GM23338 (cell line): ENCODE measurements around the gene SLC39A5. TPM values are rescaled to one million over a fixed set of nuclear protein-coding genes. Genes with fewer than 3 reads are reported as not detected.
A peak's percentile ranks its signal among the peaks of the same experiment; 100 is the strongest.

Source experiments
- ATAC-seq: fragments of 200-7000 bp; cut with Tn5 transposase; 3 replicates; pipeline ENCODE4 v1.9.1; 2020
- DNase-seq: peaks from one replicate; pipeline ENCODE4 v3.0.0-alpha.2; 2015; ENCODE audit warnings: low spot score
- H2AFZ ChIP-seq: fragments of 200-600 bp; sonication (generic); 2 replicates; pipeline ENCODE4 v1.8.0; 2016; ENCODE audit warnings: antibody characterized with exemption, mild to moderate bottlenecking, moderate library complexity
- H3F3A ChIP-seq: fragments of 200-600 bp; sonication (generic); replicated peaks from 2 replicates; pipeline ENCODE4 v1.8.0; 2017; ENCODE audit warnings: antibody characterized with exemption, mixed run types, low read depth
- H3K27ac ChIP-seq: fragments of 200-600 bp; sonication (generic); 2 replicates; pipeline ENCODE4 v1.6.1; 2016; ENCODE audit warnings: low read depth
- H3K27me3 ChIP-seq: fragments of 200-600 bp; sonication (generic); 2 replicates; pipeline ENCODE4 v1.8.0; 2016; ENCODE audit warnings: mild to moderate bottlenecking, mixed run types, moderate library complexity; ENCODE audit not compliant: insufficient read depth
- H3K36me3 ChIP-seq: fragments of 200-600 bp; sonication (generic); 2 replicates; pipeline ENCODE4 v1.8.0; 2016; ENCODE audit warnings: mild to moderate bottlenecking; ENCODE audit not compliant: insufficient read depth
- H3K4me1 ChIP-seq: fragments of 200-600 bp; sonication (generic); 2 replicates; pipeline ENCODE4 v1.8.0; 2016; ENCODE audit warnings: mild to moderate bottlenecking, moderate library complexity; ENCODE audit not compliant: insufficient read depth
- H3K4me2 ChIP-seq: fragments of 200-600 bp; sonication (generic); 2 replicates; pipeline ENCODE4 v1.7.1; 2017; ENCODE audit warnings: mixed run types
- H3K4me3 ChIP-seq: fragments of 200-600 bp; sonication (generic); 2 replicates; pipeline ENCODE4 v1.6.1; 2016; ENCODE audit warnings: mixed run types
- H3K79me2 ChIP-seq: fragments of 200-600 bp; sonication (generic); replicated peaks from 2 replicates; pipeline ENCODE4 v1.8.0; 2017; ENCODE audit warnings: mild to moderate bottlenecking; ENCODE audit not compliant: insufficient read depth
- H3K9me2 ChIP-seq: fragments of 200-600 bp; sonication (generic); 2 replicates; pipeline ENCODE4 v1.8.0; 2017; ENCODE audit not compliant: insufficient read depth
- H4K20me1 ChIP-seq: fragments of 200-600 bp; sonication (generic); replicated peaks from 2 replicates; pipeline ENCODE4 v1.8.0; 2017; ENCODE audit warnings: mild to moderate bottlenecking; ENCODE audit not compliant: insufficient read depth
- H3K27ac Mint-ChIP-seq: 2 replicates; pipeline ENCODE4 v1.8.0; 2020; ENCODE audit warnings: inconsistent platforms, mild to moderate bottlenecking, moderate library complexity, mixed read lengths
- H3K27me3 Mint-ChIP-seq: 3 replicates; pipeline ENCODE4 v1.8.0; 2022; ENCODE audit warnings: low read depth, mild to moderate bottlenecking, moderate library complexity, mixed read lengths, inconsistent platforms; ENCODE audit not compliant: insufficient read depth, poor library complexity
- H3K36me3 Mint-ChIP-seq: 3 replicates; pipeline ENCODE4 v1.8.0; 2021; ENCODE audit warnings: low read depth, mild to moderate bottlenecking, inconsistent platforms, moderate library complexity, mixed read lengths
- H3K4me1 Mint-ChIP-seq: 3 replicates; pipeline ENCODE4 v1.8.0; 2020; ENCODE audit warnings: mild to moderate bottlenecking, inconsistent platforms, mixed read lengths
- H3K4me3 Mint-ChIP-seq: 3 replicates; pipeline ENCODE4 v1.8.0; 2021; ENCODE audit warnings: moderate library complexity, mild to moderate bottlenecking, inconsistent platforms, mixed read lengths
- H3K9me3 Mint-ChIP-seq: 3 replicates; pipeline ENCODE4 v1.8.0; 2020; ENCODE audit warnings: moderate library complexity, mild to moderate bottlenecking, inconsistent platforms, mixed read lengths
- ETS1 ChIP-seq: IDR thresholded peaks from 2 replicates; pipeline ENCODE4 v1.6.1; 2016; ENCODE audit warnings: antibody characterized with exemption
- JUNB ChIP-seq: IDR thresholded peaks from one replicate; pipeline ENCODE4 v1.6.1; 2016; ENCODE audit warnings: antibody characterized with exemption; ENCODE audit not compliant: unreplicated experiment
- NANOG ChIP-seq: IDR thresholded peaks from 2 replicates; pipeline ENCODE4 v1.6.1; 2016; ENCODE audit warnings: antibody characterized with exemption, borderline replicate concordance
- POLR2AphosphoS5 ChIP-seq: IDR thresholded peaks from 2 replicates; pipeline ENCODE4 v1.6.1; 2016; ENCODE audit warnings: antibody characterized with exemption, low read depth
- REST ChIP-seq: IDR thresholded peaks from one replicate; pipeline ENCODE4 v1.6.1; 2018; ENCODE audit warnings: antibody characterized with exemption; ENCODE audit not compliant: unreplicated experiment
- STAT1 ChIP-seq: IDR thresholded peaks from one replicate; pipeline ENCODE4 v1.6.1; 2016; ENCODE audit warnings: antibody characterized with exemption; ENCODE audit not compliant: unreplicated experiment
- ZNF114 ChIP-seq: fragments of 250-450 bp; sonication (Bioruptor Pico); IDR thresholded peaks from 2 replicates; pipeline ENCODE4 v1.5.0; 2020; ENCODE audit warnings: mild to moderate bottlenecking, moderate library complexity
- ZNF462 ChIP-seq: fragments of 250-450 bp; sonication (Bioruptor Pico); IDR thresholded peaks from 2 replicates; pipeline ENCODE4 v1.5.0; 2020; ENCODE audit warnings: mild to moderate bottlenecking, moderate library complexity
- polyA plus RNA-seq: library from polyadenylated mRNA; unstranded; fragments of >200 nt; fragmentation: Nextera tagmentation; extraction: Ambion mirVana; gene quantifications from 2 replicates; pipeline ENCODE4 v1.2.1, GENCODE V29; 2016
- total RNA-seq: library from RNA; depleted of rRNA; stranded (reverse); fragments of >200 nt; shearing (Covaris generic); gene quantifications from 2 replicates; pipeline ENCODE4 v1.2.3, GENCODE V29; 2014

The SLC39A5 gene
- total and polyA plus RNA-seq, 2 experiments from 2014 or later = 0.29 to 0.59 TPM

- Histone ChIP-seq H3K36me3 (peaks cover 17% of the 10 kb centered on the region; the same call in 1 of the 2 replicates), H3K27ac (no peak overlapping the region), H3K79me2 (no peaks in the 10 kb centered on the region), H3F3A (peaks cover 4% of the 10 kb centered on the region; the same call in 1 of the 2 replicates), H3K27me3 (peaks cover 4% of the 10 kb centered on the region; the same call in 1 of the 2 replicates), H4K20me1 (peaks cover 7% of the 10 kb centered on the region; the same call in 1 of the 2 replicates), H3K9me2 (no peaks in the 10 kb centered on the region), H3K4me1 (no peaks in the 10 kb centered on the region), H2AFZ (no peak overlapping the region), H3K4me2 (no peak overlapping the region), H3K4me3 (no peak overlapping the region)
- Mint-ChIP-seq H3K36me3 (peaks cover 20% of the 10 kb centered on the region), H3K27me3 (peaks cover 22% of the 10 kb centered on the region), H3K4me1 (peaks cover 10% of the 10 kb centered on the region; the same call in 2 of the 3 replicates), H3K4me3 (no peak overlapping the region), H3K27ac (0 out of 2 replicates have a peak overlapping the region, but pooled peaks have one; percentile 57), H3K9me3 (no peaks in the 10 kb centered on the region)
- DNase-seq (peak; percentile 53), ATAC-seq (peak; percentile 69)
- TF ChIP-seq STAT1 = no peak
- TF ChIP-seq ETS1 = no peak
- no peak for TF ChIP-seq REST
- TF ChIP-seq NANOG = no peak
- no peak for TF ChIP-seq JUNB
Measured at GRCh38 chr12:56237552-56237951, 7.7 kb downstream of the SLC39A5 start.

- Mint-ChIP-seq H3K27me3 (peaks cover 19% of the 10 kb centered on the region), H3K27ac (no peak overlapping the region), H3K36me3 (peaks cover 53% of the 10 kb centered on the region), H3K9me3 (no peaks in the 10 kb centered on the region), H3K4me3 (no peak overlapping the region), H3K4me1 (peaks cover 10% of the 10 kb centered on the region; the same call in 2 of the 3 replicates)
- Histone ChIP-seq H3K79me2 (no peaks in the 10 kb centered on the region), H3F3A (peaks cover 4% of the 10 kb centered on the region), H3K27ac (no peak overlapping the region), H3K4me3 (no peak overlapping the region), H3K9me2 (no peaks in the 10 kb centered on the region), H3K4me1 (no peaks in the 10 kb centered on the region), H3K27me3 (no peaks in the 10 kb centered on the region), H3K36me3 (peaks cover 37% of the 10 kb centered on the region), H2AFZ (no peak overlapping the region), H3K4me2 (no peak overlapping the region), H4K20me1 (peaks cover 9% of the 10 kb centered on the region; the same call in 1 of the 2 replicates)
- DNase-seq = no peak
- ATAC-seq = no peak
- no peak for TF ChIP-seq ZNF114
- no peak for TF ChIP-seq POLR2AphosphoS5
- no peak for TF ChIP-seq ETS1
- TF ChIP-seq ZNF462 (CRISPR knock-in tag) = no peak
Measured at GRCh38 chr12:56241424-56242303, 11.8 kb downstream of the SLC39A5 start.
